Progenitor cell of endocrine pancreas (in vitro differentiated cells): Measurements from ENCODE around the gene NDC80. TPM values are rescaled to one million over a fixed set of nuclear protein-coding genes. Genes with fewer than 3 reads are reported as not detected.

Source experiments
- DNase-seq: peaks from one replicate; pipeline ENCODE4 v3.0.0; 2021; ENCODE audit warnings: low spot score; ENCODE audit not compliant: unreplicated experiment
- H3K27ac Mint-ChIP-seq: 2 replicates; pipeline ENCODE4 v1.8.0; 2021; ENCODE audit warnings: mild to moderate bottlenecking, moderate library complexity, mixed read lengths
- H3K27me3 Mint-ChIP-seq: 2 replicates; pipeline ENCODE4 v1.8.0; 2021; ENCODE audit warnings: mixed read lengths
- H3K36me3 Mint-ChIP-seq: 2 replicates; pipeline ENCODE4 v1.8.0; 2022; ENCODE audit warnings: mixed read lengths; ENCODE audit not compliant: insufficient read depth
- H3K4me1 Mint-ChIP-seq: 2 replicates; pipeline ENCODE4 v1.8.0; 2021; ENCODE audit warnings: low read depth, mixed read lengths
- H3K4me3 Mint-ChIP-seq: 2 replicates; pipeline ENCODE4 v1.8.0; 2021; ENCODE audit warnings: low read depth, mild to moderate bottlenecking, moderate library complexity, mixed read lengths
- H3K9me3 Mint-ChIP-seq: 2 replicates; pipeline ENCODE4 v1.8.0; 2021; ENCODE audit warnings: low read depth, mixed read lengths
- total RNA-seq: library from RNA; stranded (reverse); gene quantifications from 2 replicates; pipeline ENCODE4 v1.2.1, GENCODE V29; 2021
- TF ChIP-seq, protein P1 (sequence below): fragments of 200-600 bp; sonication (generic); IDR thresholded peaks from one replicate; pipeline ENCODE4 v1.5.0; 2021; ENCODE audit warnings: antibody characterized with exemption, mild to moderate bottlenecking; ENCODE audit not compliant: unreplicated experiment

Gene NDC80
- total RNA-seq, 1 donor from 2014 or later = 15.0 TPM

DNA sequence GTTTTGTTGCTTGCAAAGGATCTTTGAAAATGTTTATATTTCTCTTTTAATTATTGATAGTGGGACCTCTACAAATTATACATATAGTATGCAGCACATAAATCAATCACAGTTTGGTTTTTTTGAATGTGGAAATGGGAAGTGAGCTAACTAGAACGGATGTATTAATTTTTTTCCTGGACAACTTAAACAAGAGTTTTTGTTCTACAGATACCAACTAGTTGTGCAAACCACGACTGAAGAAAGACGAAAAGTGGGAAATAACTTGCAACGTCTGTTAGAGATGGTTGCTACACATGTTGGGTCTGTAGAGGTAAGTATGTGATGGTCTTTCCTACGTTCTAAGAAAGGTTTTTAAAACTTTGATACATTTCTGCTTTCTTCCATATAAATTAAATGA lies 39.2 kb downstream of the NDC80 start:
- DNase-seq = no peak
- peaks cover 6% of the 10 kb centered on the region for H3K36me3 Mint-ChIP-seq
- no peak overlapping the region for H3K4me3 Mint-ChIP-seq
- no peak overlapping the region for H3K27ac Mint-ChIP-seq
- TF ChIP-seq, protein P1, sequence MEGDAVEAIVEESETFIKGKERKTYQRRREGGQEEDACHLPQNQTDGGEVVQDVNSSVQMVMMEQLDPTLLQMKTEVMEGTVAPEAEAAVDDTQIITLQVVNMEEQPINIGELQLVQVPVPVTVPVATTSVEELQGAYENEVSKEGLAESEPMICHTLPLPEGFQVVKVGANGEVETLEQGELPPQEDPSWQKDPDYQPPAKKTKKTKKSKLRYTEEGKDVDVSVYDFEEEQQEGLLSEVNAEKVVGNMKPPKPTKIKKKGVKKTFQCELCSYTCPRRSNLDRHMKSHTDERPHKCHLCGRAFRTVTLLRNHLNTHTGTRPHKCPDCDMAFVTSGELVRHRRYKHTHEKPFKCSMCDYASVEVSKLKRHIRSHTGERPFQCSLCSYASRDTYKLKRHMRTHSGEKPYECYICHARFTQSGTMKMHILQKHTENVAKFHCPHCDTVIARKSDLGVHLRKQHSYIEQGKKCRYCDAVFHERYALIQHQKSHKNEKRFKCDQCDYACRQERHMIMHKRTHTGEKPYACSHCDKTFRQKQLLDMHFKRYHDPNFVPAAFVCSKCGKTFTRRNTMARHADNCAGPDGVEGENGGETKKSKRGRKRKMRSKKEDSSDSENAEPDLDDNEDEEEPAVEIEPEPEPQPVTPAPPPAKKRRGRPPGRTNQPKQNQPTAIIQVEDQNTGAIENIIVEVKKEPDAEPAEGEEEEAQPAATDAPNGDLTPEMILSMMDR = no peak
- no peaks in the 10 kb centered on the region for H3K4me1 Mint-ChIP-seq
- H3K27me3 Mint-ChIP-seq = no peaks in the 10 kb centered on the region
- H3K9me3 Mint-ChIP-seq = no peaks in the 10 kb centered on the region

DNA sequence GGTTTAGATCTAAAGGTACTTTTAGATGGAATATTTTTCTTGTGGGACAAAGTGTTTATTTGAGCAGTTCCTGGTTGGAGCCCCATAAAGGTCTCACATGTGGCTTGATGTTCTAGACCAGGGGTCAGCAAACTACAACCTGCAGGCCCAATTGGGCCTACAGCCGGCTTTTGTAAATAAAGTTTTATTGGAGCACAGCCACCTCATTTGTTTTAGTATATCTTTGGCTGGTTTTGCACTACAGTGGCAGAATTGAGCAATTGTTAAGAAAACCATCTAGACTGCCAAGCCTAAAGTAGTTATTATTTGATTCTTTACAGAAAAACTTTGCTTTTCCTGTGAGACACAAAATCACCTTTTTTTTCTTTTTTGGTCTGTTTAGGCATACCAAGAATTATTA lies 41.6 kb downstream of the NDC80 start:
- Mint-ChIP-seq H3K27ac (no peak overlapping the region), H3K9me3 (no peaks in the 10 kb centered on the region), H3K27me3 (no peaks in the 10 kb centered on the region), H3K36me3 (peaks cover 6% of the 10 kb centered on the region), H3K4me1 (no peaks in the 10 kb centered on the region), H3K4me3 (no peak overlapping the region)
- no peak for DNase-seq
- TF ChIP-seq, protein P1 = no peak

DNA sequence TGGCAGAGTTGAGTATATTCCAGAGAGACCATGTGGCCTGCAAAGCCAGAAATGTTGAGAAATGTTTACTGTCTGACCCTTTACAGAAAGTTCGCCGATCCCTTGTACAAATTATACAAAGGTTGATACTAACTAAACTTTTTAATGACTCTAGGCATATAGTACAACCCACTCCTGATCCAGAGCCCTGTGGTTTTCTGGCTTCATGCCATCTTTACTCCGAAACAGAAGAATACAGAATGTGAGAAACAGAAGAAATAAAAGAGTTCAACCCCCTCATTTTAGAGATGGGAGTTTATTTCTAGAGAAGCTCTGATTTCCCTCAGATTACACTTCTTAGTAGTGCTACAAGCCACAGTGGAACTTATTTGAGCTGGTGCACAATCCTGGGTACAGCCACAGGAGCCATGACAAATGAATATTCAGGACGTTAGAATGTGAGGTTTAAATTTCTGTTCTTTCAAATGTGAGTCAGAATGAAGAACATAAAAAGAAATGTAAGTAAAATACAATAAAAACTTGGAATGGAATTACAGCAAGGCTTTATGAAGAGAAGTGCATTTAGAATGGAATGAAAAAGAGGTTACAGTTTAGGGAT lies 46.1 kb downstream of the NDC80 start:
- Mint-ChIP-seq H3K36me3 (peaks cover 2% of the 10 kb centered on the region), H3K27ac (no peak overlapping the region), H3K4me3 (no peak overlapping the region), H3K27me3 (no peaks in the 10 kb centered on the region), H3K9me3 (no peaks in the 10 kb centered on the region), H3K4me1 (no peaks in the 10 kb centered on the region)
- no peak for DNase-seq
- TF ChIP-seq, protein P1 = no peak

DNA sequence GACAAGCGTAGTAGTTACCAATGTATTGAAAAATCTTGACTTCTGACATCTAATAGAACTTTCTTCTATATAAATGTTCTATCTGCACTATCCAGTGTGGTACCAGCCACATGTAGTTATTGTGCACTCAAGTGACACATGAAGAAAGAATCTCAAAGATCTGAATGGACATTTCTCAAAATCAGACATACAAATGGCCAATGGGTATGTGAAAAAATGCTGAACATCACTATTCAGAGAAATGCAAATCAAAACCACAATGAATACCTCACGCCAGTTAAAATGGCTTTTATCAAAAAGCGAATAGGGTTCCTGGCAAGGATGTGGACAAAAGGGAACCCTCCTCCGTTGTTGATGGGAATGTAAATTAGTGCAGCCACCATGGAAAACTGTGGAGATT lies 46.7 kb downstream of the NDC80 start:
- no peak for DNase-seq

GRCh38 chr18:2625217-2625616 lies 53.9 kb downstream of the NDC80 start:
- DNase-seq = no peak
- Mint-ChIP-seq H3K36me3 (no peaks in the 10 kb centered on the region), H3K27ac (no peak overlapping the region), H3K4me3 (no peak overlapping the region), H3K4me1 (no peaks in the 10 kb centered on the region), H3K27me3 (no peaks in the 10 kb centered on the region), H3K9me3 (no peaks in the 10 kb centered on the region)
- TF ChIP-seq, protein P1 = no peak

More for the DNA sequence above, 46.7 kb downstream of the NDC80 start:
- Mint-ChIP-seq H3K4me1 (no peaks in the 10 kb centered on the region), H3K36me3 (no peaks in the 10 kb centered on the region), H3K27ac (no peak overlapping the region), H3K27me3 (no peaks in the 10 kb centered on the region), H3K9me3 (no peaks in the 10 kb centered on the region), H3K4me3 (no peak overlapping the region)
- TF ChIP-seq, protein P1 = no peak
